ENCODE measurements around the gene MEGF10.

Gene MEGF10

GRCh38 chr5:127410959-127411358, 120.4 kb downstream of the MEGF10 start:
- no peak for ATAC-seq
- TF ChIP-seq OSR1 (CRISPR knock-in tag; IDR thresholded peaks at IDR 0.05) (no peak), CSDC2 (CRISPR knock-in tag; IDR thresholded peaks at IDR 0.05) (no peak), ZC3H10 (CRISPR knock-in tag; IDR thresholded peaks at IDR 0.05) (no peak), ISL1 (CRISPR knock-in tag; IDR thresholded peaks at IDR 0.05) (no peak), ZFP3 (CRISPR knock-in tag; IDR thresholded peaks at IDR 0.05) (no peak), GLIS3 (CRISPR knock-in tag; IDR thresholded peaks at IDR 0.05) (no peak), TSHZ2 (CRISPR knock-in tag; IDR thresholded peaks at IDR 0.05) (no peak), ZNF565 (CRISPR knock-in tag; conservative IDR thresholded peaks at IDR 0.05; ENCODE audit: low read depth) (no peak), ARNTL (CRISPR knock-in tag; IDR thresholded peaks at IDR 0.05; ENCODE audit: borderline replicate concordance, low read depth) (no peak), SNAI2 (CRISPR knock-in tag; IDR thresholded peaks at IDR 0.05) (no peak), ZNF8 (CRISPR knock-in tag; IDR thresholded peaks at IDR 0.05) (no peak), ZNF70 (CRISPR knock-in tag; IDR thresholded peaks at IDR 0.05) (no peak), BACH2 (CRISPR knock-in tag; IDR thresholded peaks at IDR 0.05; ENCODE audit: borderline replicate concordance) (no peak)

GRCh38 chr5:127411381-127411780, 120.8 kb downstream of the MEGF10 start:
- no peak for ATAC-seq
- TF ChIP-seq ZFP3 (CRISPR knock-in tag; IDR thresholded peaks at IDR 0.05) (no peak), PPARA (CRISPR knock-in tag; IDR thresholded peaks at IDR 0.05; ENCODE audit: borderline replicate concordance) (no peak), CREB5 (CRISPR knock-in tag; IDR thresholded peaks at IDR 0.05; ENCODE audit: low read depth) (no peak), TOX (CRISPR knock-in tag; IDR thresholded peaks at IDR 0.05; ENCODE audit: borderline replicate concordance) (no peak), BACH2 (CRISPR knock-in tag; IDR thresholded peaks at IDR 0.05; ENCODE audit: borderline replicate concordance) (no peak), CSRNP3 (CRISPR knock-in tag; IDR thresholded peaks at IDR 0.05) (no peak), RARB (CRISPR knock-in tag; IDR thresholded peaks at IDR 0.05) (no peak), ESRRG (CRISPR knock-in tag; IDR thresholded peaks at IDR 0.05) (no peak), ZC3H10 (CRISPR knock-in tag; IDR thresholded peaks at IDR 0.05) (no peak), ZNF565 (CRISPR knock-in tag; conservative IDR thresholded peaks at IDR 0.05; ENCODE audit: low read depth) (no peak), ZNF8 (CRISPR knock-in tag; IDR thresholded peaks at IDR 0.05) (no peak), SNAI2 (CRISPR knock-in tag; IDR thresholded peaks at IDR 0.05) (no peak), TSHZ2 (CRISPR knock-in tag; IDR thresholded peaks at IDR 0.05) (no peak), GLIS3 (CRISPR knock-in tag; IDR thresholded peaks at IDR 0.05) (no peak), ZNF70 (CRISPR knock-in tag; IDR thresholded peaks at IDR 0.05) (no peak), ZFP30 (CRISPR knock-in tag; IDR thresholded peaks at IDR 0.05) (no peak), ARNTL (CRISPR knock-in tag; IDR thresholded peaks at IDR 0.05; ENCODE audit: borderline replicate concordance, low read depth) (no peak), ISL1 (CRISPR knock-in tag; IDR thresholded peaks at IDR 0.05) (no peak)

GRCh38 chr5:127412698-127413097, 122.1 kb downstream of the MEGF10 start:
- ATAC-seq, result no peak
- TF ChIP-seq ZNF8 (CRISPR knock-in tag; IDR thresholded peaks at IDR 0.05) (no peak), POU6F1 (CRISPR knock-in tag; IDR thresholded peaks at IDR 0.05; ENCODE audit: borderline replicate concordance, low read depth) (no peak), ZFP30 (CRISPR knock-in tag; IDR thresholded peaks at IDR 0.05) (no peak), TCF4 (CRISPR knock-in tag; IDR thresholded peaks at IDR 0.05; ENCODE audit: borderline replicate concordance) (no peak), GLIS3 (CRISPR knock-in tag; IDR thresholded peaks at IDR 0.05) (no peak), ZNF70 (CRISPR knock-in tag; IDR thresholded peaks at IDR 0.05) (no peak), BACH2 (CRISPR knock-in tag; IDR thresholded peaks at IDR 0.05; ENCODE audit: borderline replicate concordance) (no peak), CSRNP3 (CRISPR knock-in tag; IDR thresholded peaks at IDR 0.05) (no peak), PPARA (CRISPR knock-in tag; IDR thresholded peaks at IDR 0.05; ENCODE audit: borderline replicate concordance) (no peak), ISL1 (CRISPR knock-in tag; IDR thresholded peaks at IDR 0.05) (no peak), ZC3H10 (CRISPR knock-in tag; IDR thresholded peaks at IDR 0.05) (no peak), CSDC2 (CRISPR knock-in tag; IDR thresholded peaks at IDR 0.05) (no peak)

Data from SK-N-SH treated with all-trans-retinoic acid at 6 μM for 48 hours (cell line).